Neural cell (in vitro differentiated cells): ENCODE data around the gene FOXO4. TPM values are rescaled to one million over a fixed set of nuclear protein-coding genes. Genes with fewer than 3 reads are reported as not detected.

Experiments
- H2AFZ ChIP-seq: fragments of 200-600, 300-800 bp; sonication (generic), shearing (Covaris generic); 2 replicates; pipeline ENCODE4 v1.6.0; 2014; ENCODE audit warnings: low read depth, mild to moderate bottlenecking, antibody characterized with exemption, low read length, moderate library complexity
- H3F3A ChIP-seq: fragments of 200-600 bp; shearing (Covaris generic); 2 replicates; pipeline ENCODE4 v1.6.1; 2016; ENCODE audit warnings: mild to moderate bottlenecking, moderate library complexity, mixed read lengths, antibody characterized with exemption, low read length; ENCODE audit not compliant: insufficient read depth, poor library complexity, severe bottlenecking
- H3K27ac ChIP-seq: fragments of 200-600, 300-800 bp; sonication (generic), shearing (Covaris generic); 2 replicates; pipeline ENCODE4 v1.5.1; 2014; ENCODE audit warnings: mild to moderate bottlenecking, low read length, moderate library complexity
- H3K27me3 ChIP-seq: fragments of 300-800, 200-600 bp; sonication (generic), shearing (Covaris generic); 2 replicates; pipeline ENCODE4 v1.6.0; 2014; ENCODE audit warnings: mild to moderate bottlenecking, low read depth, low read length, moderate library complexity; ENCODE audit not compliant: insufficient read depth
- H3K36me3 ChIP-seq: fragments of 300-800, 200-600 bp; sonication (generic), shearing (Covaris generic); 2 replicates; pipeline ENCODE4 v1.5.1; 2014; ENCODE audit warnings: mild to moderate bottlenecking, antibody characterized with exemption, low read length, moderate library complexity; ENCODE audit not compliant: insufficient read depth
- H3K4me2 ChIP-seq: fragments of 300-800, 200-600 bp; sonication (generic), shearing (Covaris generic); 2 replicates; pipeline ENCODE4 v1.6.0; 2014; ENCODE audit warnings: mild to moderate bottlenecking, low read length
- H3K4me3 ChIP-seq: fragments of 300-800, 200-600 bp; sonication (generic), shearing (Covaris generic); 2 replicates; pipeline ENCODE4 v1.5.1; 2014; ENCODE audit warnings: mild to moderate bottlenecking, low read length, moderate library complexity
- H3K79me2 ChIP-seq: fragments of 200-600 bp; shearing (Covaris generic); replicated peaks from 2 replicates; pipeline ENCODE4 v1.6.0; 2014; ENCODE audit warnings: mild to moderate bottlenecking, low read length, moderate library complexity; ENCODE audit not compliant: insufficient read depth
- H3K9ac ChIP-seq: fragments of 300-800, 200-600 bp; sonication (generic), shearing (Covaris generic); 2 replicates; pipeline ENCODE4 v1.6.1; 2016; ENCODE audit warnings: mild to moderate bottlenecking, low read length, mixed read lengths
- H3K9me2 ChIP-seq: fragments of 200-600 bp; shearing (Covaris generic); 2 replicates; pipeline ENCODE4 v1.6.1; 2016; ENCODE audit warnings: mild to moderate bottlenecking, low read length, mixed read lengths; ENCODE audit not compliant: insufficient read depth
- H3K9me3 ChIP-seq: fragments of 200-600, 300-800 bp; sonication (generic), shearing (Covaris generic); 2 replicates; pipeline ENCODE4 v1.6.1; 2016; ENCODE audit warnings: mild to moderate bottlenecking, mixed run types, low read length, moderate library complexity, mixed read lengths
- H4K20me1 ChIP-seq: fragments of 200-600 bp; shearing (Covaris generic); 2 replicates; pipeline ENCODE4 v1.6.1; 2016; ENCODE audit warnings: mild to moderate bottlenecking, mixed run types; ENCODE audit not compliant: insufficient read depth
- EP300 ChIP-seq: fragments of 450-650 bp; conservative IDR thresholded peaks from 2 replicates; pipeline ENCODE4 v1.6.1; 2014; ENCODE audit warnings: antibody characterized with exemption, mild to moderate bottlenecking, moderate library complexity; ENCODE audit not compliant: poor library complexity, severe bottlenecking
- EZH2 ChIP-seq: fragments of 200-600, 300-800 bp; shearing (Covaris generic), sonication (generic); IDR thresholded peaks from 2 replicates; pipeline ENCODE4 v1.6.1; 2014; ENCODE audit warnings: antibody characterized with exemption, low read length, borderline replicate concordance, mild to moderate bottlenecking; ENCODE audit not compliant: insufficient read depth, poor library complexity, severe bottlenecking
- MXI1 ChIP-seq: fragments of 450-650 bp; conservative IDR thresholded peaks from 2 replicates; pipeline ENCODE4 v1.6.1; 2014; ENCODE audit warnings: antibody characterized with exemption, mild to moderate bottlenecking; ENCODE audit not compliant: poor library complexity, severe bottlenecking
- POLR2AphosphoS5 ChIP-seq: IDR thresholded peaks from 2 replicates; pipeline ENCODE4 v1.6.1; 2012
- RAD21 ChIP-seq: fragments of 450-650 bp; conservative IDR thresholded peaks from 2 replicates; pipeline ENCODE4 v1.6.1; 2014; ENCODE audit warnings: antibody characterized with exemption, mild to moderate bottlenecking, moderate library complexity
- SMC3 ChIP-seq: fragments of 450-650 bp; conservative IDR thresholded peaks from 2 replicates; pipeline ENCODE4 v1.6.1; 2014; ENCODE audit warnings: antibody characterized with exemption, mild to moderate bottlenecking, moderate library complexity; ENCODE audit not compliant: poor library complexity
- TAF1 ChIP-seq: IDR thresholded peaks from 2 replicates; pipeline ENCODE4 v1.6.1; 2012; ENCODE audit warnings: low read depth
- polyA plus RNA-seq: library from polyadenylated mRNA; depleted of rRNA; stranded (reverse); fragments of >200 nt; gene quantifications from 2 replicates; pipeline ENCODE4 v1.2.3, GENCODE V29; 2014
- TF ChIP-seq, protein P1 (sequence below): IDR thresholded peaks from 2 replicates; pipeline ENCODE4 v1.6.1; 2012; ENCODE audit warnings: borderline replicate concordance
- TF ChIP-seq, protein P2 (sequence below): fragments of 450-650 bp; IDR thresholded peaks from 2 replicates; pipeline ENCODE4 v1.5.1; 2014; ENCODE audit warnings: antibody characterized with exemption, mild to moderate bottlenecking, moderate library complexity; ENCODE audit not compliant: poor library complexity, severe bottlenecking

FOXO4 gene
- polyA plus RNA-seq, 1 donor from 2014 or later: 1.9 TPM

DNA sequence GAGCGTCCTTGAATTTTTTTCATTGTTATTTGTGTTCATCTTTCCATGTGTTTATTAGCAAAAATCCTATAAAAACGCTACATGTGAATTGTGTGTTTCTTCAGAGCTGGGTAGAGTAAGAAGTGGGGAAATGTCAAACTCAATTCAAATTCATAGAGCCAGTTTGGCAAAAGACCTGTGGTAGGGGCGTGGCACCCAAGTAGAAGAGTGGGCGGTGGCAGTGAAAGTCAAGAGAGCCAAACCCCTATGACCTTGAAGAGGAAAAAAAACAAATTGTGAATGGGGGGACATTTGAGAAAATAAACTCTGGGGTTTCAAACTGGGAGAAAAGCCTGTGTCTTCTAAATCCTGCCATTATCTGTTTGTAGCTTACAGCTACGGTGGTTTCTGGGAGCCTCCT is 4.4 kb upstream of the FOXO4 start:
- no peak for TF ChIP-seq SMC3
- no peak for TF ChIP-seq RAD21
- TF ChIP-seq, protein P1, sequence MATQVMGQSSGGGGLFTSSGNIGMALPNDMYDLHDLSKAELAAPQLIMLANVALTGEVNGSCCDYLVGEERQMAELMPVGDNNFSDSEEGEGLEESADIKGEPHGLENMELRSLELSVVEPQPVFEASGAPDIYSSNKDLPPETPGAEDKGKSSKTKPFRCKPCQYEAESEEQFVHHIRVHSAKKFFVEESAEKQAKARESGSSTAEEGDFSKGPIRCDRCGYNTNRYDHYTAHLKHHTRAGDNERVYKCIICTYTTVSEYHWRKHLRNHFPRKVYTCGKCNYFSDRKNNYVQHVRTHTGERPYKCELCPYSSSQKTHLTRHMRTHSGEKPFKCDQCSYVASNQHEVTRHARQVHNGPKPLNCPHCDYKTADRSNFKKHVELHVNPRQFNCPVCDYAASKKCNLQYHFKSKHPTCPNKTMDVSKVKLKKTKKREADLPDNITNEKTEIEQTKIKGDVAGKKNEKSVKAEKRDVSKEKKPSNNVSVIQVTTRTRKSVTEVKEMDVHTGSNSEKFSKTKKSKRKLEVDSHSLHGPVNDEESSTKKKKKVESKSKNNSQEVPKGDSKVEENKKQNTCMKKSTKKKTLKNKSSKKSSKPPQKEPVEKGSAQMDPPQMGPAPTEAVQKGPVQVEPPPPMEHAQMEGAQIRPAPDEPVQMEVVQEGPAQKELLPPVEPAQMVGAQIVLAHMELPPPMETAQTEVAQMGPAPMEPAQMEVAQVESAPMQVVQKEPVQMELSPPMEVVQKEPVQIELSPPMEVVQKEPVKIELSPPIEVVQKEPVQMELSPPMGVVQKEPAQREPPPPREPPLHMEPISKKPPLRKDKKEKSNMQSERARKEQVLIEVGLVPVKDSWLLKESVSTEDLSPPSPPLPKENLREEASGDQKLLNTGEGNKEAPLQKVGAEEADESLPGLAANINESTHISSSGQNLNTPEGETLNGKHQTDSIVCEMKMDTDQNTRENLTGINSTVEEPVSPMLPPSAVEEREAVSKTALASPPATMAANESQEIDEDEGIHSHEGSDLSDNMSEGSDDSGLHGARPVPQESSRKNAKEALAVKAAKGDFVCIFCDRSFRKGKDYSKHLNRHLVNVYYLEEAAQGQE: no peak
- TF ChIP-seq TAF1: no peak
- TF ChIP-seq MXI1: no peak
- TF ChIP-seq, protein P2, sequence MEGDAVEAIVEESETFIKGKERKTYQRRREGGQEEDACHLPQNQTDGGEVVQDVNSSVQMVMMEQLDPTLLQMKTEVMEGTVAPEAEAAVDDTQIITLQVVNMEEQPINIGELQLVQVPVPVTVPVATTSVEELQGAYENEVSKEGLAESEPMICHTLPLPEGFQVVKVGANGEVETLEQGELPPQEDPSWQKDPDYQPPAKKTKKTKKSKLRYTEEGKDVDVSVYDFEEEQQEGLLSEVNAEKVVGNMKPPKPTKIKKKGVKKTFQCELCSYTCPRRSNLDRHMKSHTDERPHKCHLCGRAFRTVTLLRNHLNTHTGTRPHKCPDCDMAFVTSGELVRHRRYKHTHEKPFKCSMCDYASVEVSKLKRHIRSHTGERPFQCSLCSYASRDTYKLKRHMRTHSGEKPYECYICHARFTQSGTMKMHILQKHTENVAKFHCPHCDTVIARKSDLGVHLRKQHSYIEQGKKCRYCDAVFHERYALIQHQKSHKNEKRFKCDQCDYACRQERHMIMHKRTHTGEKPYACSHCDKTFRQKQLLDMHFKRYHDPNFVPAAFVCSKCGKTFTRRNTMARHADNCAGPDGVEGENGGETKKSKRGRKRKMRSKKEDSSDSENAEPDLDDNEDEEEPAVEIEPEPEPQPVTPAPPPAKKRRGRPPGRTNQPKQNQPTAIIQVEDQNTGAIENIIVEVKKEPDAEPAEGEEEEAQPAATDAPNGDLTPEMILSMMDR: no peak
- TF ChIP-seq POLR2AphosphoS5: no peak
- TF ChIP-seq EZH2: no peak
- TF ChIP-seq EP300: no peak
- no peak overlapping the region for H3K4me3 ChIP-seq
- no peaks in the 10 kb centered on the region for H3K27me3 ChIP-seq
- H2AFZ ChIP-seq: no peak overlapping the region
- H3K79me2 ChIP-seq: no peaks in the 10 kb centered on the region
- H3F3A ChIP-seq: no peaks in the 10 kb centered on the region
- H4K20me1 ChIP-seq: no peaks in the 10 kb centered on the region
- no peak overlapping the region for H3K4me2 ChIP-seq
- no peaks in the 10 kb centered on the region for H3K9me3 ChIP-seq
- no peaks in the 10 kb centered on the region for H3K9me2 ChIP-seq
- no peak overlapping the region for H3K9ac ChIP-seq
- no peaks in the 10 kb centered on the region for H3K36me3 ChIP-seq
- H3K27ac ChIP-seq: no peak overlapping the region

DNA sequence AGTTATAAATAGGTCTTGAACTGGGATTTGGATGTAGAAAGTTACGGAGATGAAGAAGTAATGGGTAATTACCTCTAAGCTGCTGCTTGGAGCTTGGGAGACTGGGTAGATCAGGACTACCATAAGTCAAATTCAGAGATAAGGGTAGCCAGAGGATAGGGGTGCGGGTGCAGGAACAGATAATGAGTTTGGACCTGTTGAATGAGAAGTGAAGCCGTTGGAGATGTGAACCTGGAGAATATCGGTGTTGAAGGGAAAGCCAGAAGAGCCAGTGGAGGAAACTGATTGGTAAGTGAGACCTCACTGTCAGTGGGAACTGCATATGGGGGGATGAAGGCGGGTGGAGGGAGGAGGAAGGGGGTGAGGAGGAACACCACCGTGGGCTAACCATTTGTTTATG is 618 bp upstream of the FOXO4 start:
- Histone ChIP-seq H3K36me3 (no peaks in the 10 kb centered on the region), H3K4me3 (peak overlapping the region; percentile 67), H4K20me1 (no peaks in the 10 kb centered on the region), H3K79me2 (no peaks in the 10 kb centered on the region), H2AFZ (no peak overlapping the region), H3K27ac (no peak overlapping the region), H3K4me2 (no peak overlapping the region), H3K9ac (no peak overlapping the region), H3K9me2 (no peaks in the 10 kb centered on the region), H3F3A (no peaks in the 10 kb centered on the region), H3K27me3 (peaks cover 7% of the 10 kb centered on the region), H3K9me3 (no peaks in the 10 kb centered on the region)
- TF ChIP-seq TAF1 (no peak), EZH2 (no peak), SMC3 (no peak), RAD21 (no peak), EP300 (no peak), MXI1 (no peak)
- TF ChIP-seq, protein P2: no peak
